GM03348 (cell line): ENCODE data around the gene GLI3.

Experiments used
- DNase-seq: peaks from one replicate; pipeline ENCODE4 v3.0.0; 2012; ENCODE audit warnings: low spot score

GLI3 gene

DNA sequence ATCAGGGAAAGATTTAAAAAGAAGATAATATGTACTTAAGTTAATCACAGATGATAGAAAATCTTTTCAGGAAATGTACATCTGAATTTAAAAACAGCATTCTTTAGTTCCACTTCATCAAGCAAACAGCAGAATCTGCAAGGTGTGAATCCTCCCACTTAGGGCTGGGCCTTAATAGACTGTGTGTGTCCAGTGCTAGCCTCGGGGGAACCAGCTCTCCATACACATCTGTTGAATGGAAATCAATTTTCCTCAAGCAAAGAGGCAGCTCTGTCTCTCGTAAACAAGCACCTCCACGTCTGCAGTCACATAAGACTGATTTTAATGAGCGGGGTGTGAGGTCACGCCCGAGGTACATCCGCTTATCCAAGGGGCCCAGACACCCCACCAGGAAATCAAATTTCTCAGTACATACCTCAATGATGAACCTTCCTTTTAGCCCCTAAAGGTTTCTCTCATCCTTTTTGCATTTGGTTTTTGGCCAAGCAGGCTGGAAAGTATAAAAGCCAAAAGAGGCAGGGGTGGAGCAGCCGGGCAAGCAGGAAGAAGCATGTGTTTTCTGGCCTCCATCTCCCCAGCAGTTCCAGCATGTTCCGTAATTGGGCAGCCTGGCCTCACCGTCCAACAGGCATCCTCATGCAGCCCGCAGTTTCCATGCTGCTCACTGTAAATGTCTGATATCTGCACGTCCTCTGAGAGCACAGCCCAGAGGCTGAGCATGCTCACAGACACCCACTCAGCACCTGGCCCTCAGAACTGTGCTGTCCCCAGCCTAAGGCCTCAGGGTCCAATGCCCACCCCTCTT, 131.3 kb downstream of the GLI3 start:
- peak; percentile 40 for DNase-seq

GRCh38 chr7:42104694-42105093, 132.3 kb downstream of the GLI3 start:
- DNase-seq: no peak

DNA sequence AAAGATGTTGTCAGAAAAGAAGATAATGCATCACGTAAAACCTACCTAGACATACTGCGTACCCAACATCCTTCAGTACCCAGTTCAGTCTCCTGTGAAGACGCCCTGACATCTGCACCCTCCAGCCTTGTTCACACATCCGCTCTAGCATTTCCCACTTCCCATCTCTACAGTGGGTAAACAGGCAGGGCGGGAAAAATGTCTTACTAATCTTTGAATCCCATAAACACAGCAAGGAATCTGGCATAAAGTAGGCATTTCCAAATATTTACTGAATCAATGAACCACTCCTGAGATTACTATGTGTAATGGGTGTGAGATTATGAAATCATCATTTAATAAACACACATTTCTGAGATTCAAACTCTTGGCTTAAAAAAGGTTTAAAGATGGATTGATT, 132.8 kb downstream of the GLI3 start:
- DNase-seq: no peak

- DNase-seq: no peak
Measured at GRCh38 chr7:42103456-42103855, 133.6 kb downstream of the GLI3 start.

DNA sequence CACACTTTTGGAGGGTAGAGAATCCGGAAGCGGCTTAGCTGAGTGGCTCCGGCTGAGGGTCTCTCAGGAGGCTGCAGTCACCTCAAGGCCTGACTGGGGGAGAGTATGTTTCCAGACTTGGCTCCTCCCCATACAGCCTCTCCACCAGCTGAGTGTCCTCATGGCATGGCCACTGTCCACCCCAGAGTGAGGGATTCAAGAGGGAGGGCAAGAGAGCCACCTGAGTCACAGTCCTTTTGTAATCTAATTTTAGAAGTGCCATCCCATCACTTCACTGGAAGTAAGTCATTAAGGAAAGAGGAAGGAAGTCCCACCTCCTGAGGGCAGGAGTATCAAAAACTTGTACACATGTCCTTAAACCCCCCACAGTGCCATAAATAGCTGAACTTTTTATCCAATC, 134.0 kb downstream of the GLI3 start:
- DNase-seq: no peak

GRCh38 chr7:42102301-42102700, 134.7 kb downstream of the GLI3 start:
- no peak for DNase-seq

GRCh38 chr7:42100156-42100508, 136.9 kb downstream of the GLI3 start:
- no peak for DNase-seq

GRCh38 chr7:42099470-42100155, 137.4 kb downstream of the GLI3 start:
- DNase-seq: no peak

DNA sequence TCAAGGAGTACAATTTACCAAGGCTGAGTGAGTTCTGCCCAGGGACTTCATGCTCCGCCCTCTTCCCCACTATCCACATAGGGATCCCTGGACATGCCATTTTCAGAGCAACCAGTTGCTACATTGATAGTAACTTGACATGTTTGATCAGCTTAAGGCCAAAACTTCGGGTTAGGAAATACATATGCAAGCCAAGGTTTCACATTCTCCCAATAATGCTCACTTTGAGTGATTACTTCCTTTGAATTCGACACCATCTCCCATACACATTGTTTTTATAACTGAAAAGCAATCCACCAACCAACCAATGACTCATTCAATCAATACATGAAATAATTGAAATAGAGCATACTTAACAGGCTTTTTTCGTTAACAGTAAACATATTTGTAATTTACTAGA, 137.9 kb downstream of the GLI3 start:
- no peak for DNase-seq

GRCh38 chr7:42097752-42098151, 139.3 kb downstream of the GLI3 start:
- DNase-seq: peak; percentile 71

DNA sequence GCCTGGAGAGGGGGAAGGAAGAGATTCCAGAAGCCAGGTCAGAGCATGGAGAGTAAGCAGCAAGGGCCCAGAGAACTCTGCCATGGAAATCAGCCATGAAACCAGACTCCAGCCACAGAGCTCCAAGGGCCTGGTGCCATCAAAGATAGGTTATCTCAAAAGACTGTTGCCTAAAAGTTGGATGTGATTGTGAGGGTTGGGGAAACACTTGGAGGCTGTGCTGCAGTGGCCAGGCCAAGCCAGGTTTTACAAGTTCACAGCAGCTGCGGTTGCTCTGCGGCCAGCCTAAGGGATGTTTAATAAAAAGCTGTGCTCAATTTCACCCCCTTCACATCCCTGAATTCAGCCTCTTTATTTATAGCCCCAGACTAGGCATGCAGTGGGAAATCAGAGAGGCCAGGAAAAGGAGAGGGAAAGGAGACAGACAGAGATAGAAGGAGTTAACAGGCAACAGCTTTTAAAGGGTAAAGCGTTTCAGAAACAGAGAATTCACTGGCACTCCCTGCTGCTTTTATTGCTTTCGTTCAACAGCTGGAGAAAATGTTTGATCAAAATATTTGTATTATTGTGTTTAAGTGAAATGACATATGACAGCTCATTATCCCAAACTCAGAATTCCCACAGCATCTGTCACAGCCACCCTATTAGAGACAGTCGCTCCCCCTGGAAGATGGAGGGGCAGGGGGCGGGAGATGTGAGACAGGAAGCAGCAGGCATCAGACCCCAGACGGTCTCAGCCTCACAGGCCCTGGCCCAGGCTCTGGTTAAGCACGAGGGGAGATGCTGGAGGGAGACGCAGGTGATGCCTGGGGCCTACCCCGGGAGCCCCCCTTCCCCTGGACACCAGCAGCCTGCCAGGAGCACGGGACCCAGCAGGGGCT, 140.1 kb downstream of the GLI3 start:
- DNase-seq: peak; percentile 38

GRCh38 chr7:42096268-42096667, 140.7 kb downstream of the GLI3 start:
- no peak for DNase-seq

GRCh38 chr7:42095791-42096190, 141.2 kb downstream of the GLI3 start:
- DNase-seq: no peak

DNA sequence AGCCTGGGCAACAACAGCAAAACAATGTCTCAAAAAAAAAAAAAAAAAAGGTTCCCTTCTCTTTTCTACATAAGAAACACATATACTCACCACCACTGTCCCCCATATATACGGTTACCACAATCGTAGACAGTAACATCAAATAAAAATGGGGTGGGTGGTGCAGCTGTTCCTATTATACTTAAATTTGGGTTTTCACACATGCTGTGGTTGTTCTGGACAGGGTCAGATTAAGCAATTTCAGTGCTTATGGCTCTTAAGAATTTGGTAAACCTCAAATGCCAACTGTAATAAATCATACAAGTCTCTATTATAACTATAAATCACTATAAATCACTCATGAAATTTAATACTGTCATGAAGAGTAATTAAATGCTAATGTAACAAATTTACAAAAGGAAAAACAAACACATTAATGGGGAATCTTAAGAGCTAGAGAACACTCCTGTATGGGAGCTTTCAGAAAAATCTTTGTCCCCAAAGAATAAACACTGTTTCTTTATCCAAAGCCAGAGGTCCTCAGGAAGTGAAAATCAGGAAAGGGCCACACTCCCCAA, 143.6 kb downstream of the GLI3 start:
- no peak for DNase-seq

DNA sequence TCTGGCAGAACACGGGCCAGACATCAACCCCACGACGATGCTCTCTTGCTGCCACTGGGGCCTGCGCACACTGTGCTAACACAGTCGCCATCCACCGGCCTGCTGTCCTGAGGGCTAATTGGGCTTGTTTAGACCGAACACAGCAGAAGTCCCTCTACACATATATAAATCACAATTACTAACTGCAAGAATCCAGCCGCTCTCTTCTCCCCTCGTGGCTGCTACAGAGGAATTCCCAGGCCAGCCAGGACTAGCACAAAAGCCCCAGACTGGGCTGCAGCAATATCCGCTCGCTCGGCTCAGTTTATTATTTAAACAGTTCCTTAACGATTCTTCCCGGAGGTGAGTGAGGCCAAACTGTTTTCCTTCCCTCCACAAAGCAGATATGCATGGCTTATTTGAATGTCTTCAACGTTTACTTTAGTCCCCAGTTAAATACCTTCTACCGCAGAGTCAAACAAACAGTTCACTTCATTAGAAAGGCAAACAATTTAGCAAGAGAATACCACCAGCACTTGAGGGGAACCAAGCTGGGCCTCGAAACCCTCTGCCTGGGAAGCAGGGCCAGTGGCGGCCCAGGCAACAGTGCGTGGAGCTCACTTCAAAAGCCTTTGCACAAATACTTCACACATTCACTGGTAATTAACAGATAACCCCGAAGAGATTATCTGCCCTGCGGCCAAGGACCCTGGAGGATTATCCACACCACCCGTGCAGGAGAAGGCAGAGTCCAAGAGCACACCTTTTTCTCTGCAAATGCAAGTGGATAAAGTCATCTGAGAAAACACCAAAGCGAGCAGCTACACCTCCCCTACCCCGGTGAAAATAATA, 145.3 kb downstream of the GLI3 start:
- no peak for DNase-seq

- DNase-seq: no peak
Measured at GRCh38 chr7:42090806-42091205, 146.2 kb downstream of the GLI3 start.

GRCh38 chr7:42090056-42090455, 147.0 kb downstream of the GLI3 start:
- DNase-seq: no peak

DNA sequence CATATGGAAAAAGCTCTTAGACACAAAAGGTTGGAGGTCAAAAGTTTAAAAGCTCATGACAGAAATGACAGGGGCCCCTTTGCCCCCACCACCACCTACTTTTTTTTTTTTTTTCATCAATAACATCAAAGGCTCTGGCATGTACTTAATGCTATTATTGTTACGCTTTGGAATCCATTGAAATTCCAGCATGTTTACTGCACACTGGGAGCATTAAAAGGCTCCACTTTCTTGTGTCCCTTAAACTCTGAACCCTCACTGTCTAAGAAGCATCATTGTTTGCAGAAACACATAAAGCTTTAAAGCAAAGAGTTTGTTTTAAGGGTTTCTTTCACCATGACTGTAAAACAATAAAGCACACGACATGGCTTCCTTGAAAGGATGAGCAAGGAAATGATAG, 149.4 kb downstream of the GLI3 start:
- no peak for DNase-seq

- no peak for DNase-seq
Measured at GRCh38 chr7:42085531-42085930, 151.5 kb downstream of the GLI3 start.

DNA sequence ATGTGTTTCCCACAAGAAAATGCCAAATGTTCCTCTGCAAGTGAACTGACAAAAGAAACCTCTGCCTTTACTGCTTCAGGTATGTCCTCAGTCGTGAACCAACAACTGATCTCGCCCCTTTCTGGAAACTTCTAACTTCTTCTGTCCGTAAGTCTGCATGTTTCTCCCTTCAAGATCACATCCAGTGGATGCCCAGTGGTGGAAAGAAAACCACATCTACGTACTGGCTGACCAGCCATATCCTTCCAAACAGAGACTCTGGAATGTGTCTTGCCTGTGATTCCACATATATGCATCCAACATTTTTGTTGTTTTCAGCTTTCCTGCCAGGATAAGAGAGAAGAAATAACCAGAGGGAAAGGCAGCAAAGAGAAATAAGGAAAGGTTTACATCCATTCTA, 152.7 kb downstream of the GLI3 start:
- DNase-seq: no peak

- DNase-seq: no peak
Measured at GRCh38 chr7:42083284-42083683, 153.7 kb downstream of the GLI3 start.

DNA sequence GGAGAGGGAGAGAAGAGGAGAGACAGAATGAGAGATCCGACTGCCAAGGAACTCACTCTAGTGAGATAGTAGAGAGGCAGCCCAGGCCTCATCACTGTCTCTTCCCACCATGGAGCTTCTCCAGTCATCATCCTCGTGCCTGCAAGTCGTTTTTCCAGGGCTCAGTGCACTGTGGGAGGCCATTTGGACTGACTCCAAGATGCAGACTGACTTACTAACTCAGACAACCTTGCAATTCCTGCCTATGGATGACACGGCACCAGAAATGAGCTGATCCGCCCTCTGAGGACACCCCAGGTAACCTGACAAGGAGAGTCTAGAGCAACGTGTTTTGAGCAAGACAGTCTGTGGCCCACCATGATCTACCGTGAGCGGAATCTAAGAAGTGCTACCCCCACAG, 154.9 kb downstream of the GLI3 start:
- DNase-seq: no peak
